Measurements from ENCODE around the gene DLG5.

The DLG5 gene

DNA sequence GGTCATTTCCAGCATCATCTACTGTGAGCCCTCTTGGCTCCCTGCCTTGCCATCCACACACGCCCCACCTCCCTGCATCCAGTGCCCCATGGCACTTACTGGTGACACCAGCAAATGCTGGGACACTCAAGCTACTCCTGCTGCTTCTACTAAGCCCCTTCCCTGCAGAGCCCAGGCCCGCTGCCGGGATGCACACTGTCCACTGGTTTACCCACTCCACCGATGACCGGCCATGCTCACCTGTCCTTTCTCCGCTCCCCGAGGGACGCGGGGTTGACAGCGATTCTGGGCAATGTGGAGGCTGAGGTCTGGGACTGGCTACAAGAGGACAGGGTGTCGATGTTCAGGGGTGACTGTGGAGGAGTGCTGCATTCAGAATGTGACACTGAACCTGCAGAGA is 110.2 kb downstream of the DLG5 start:
- TF ChIP-seq, protein P1, sequence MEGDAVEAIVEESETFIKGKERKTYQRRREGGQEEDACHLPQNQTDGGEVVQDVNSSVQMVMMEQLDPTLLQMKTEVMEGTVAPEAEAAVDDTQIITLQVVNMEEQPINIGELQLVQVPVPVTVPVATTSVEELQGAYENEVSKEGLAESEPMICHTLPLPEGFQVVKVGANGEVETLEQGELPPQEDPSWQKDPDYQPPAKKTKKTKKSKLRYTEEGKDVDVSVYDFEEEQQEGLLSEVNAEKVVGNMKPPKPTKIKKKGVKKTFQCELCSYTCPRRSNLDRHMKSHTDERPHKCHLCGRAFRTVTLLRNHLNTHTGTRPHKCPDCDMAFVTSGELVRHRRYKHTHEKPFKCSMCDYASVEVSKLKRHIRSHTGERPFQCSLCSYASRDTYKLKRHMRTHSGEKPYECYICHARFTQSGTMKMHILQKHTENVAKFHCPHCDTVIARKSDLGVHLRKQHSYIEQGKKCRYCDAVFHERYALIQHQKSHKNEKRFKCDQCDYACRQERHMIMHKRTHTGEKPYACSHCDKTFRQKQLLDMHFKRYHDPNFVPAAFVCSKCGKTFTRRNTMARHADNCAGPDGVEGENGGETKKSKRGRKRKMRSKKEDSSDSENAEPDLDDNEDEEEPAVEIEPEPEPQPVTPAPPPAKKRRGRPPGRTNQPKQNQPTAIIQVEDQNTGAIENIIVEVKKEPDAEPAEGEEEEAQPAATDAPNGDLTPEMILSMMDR (conservative IDR thresholded peaks at IDR 0.05), result no peak

DNA sequence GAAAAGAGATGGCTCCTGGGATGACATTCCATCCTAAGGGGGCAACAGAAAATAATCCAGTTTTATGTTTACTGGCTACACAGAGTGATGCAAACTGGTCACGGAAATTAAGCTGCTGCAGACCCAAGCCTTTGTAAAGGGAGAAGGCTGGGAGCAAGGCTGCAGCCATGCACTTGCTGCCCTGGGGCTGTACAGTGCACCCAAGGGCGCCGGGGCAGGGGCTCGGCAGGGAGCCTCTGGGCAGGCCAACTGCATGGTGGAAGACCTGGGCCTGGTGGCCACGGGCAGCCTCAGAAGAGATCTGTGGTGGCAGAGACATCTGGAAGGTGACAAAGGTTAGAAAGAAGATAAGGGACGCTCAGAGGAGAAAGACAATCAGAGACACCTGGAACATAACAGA is 113.8 kb downstream of the DLG5 start:
- H3K27ac ChIP-seq, result no peak overlapping the region
- TF ChIP-seq, protein P1 (conservative IDR thresholded peaks at IDR 0.05), result no peak

More for the DNA sequence above, 110.2 kb downstream of the DLG5 start:
- no peak overlapping the region for H3K27ac ChIP-seq

DNA sequence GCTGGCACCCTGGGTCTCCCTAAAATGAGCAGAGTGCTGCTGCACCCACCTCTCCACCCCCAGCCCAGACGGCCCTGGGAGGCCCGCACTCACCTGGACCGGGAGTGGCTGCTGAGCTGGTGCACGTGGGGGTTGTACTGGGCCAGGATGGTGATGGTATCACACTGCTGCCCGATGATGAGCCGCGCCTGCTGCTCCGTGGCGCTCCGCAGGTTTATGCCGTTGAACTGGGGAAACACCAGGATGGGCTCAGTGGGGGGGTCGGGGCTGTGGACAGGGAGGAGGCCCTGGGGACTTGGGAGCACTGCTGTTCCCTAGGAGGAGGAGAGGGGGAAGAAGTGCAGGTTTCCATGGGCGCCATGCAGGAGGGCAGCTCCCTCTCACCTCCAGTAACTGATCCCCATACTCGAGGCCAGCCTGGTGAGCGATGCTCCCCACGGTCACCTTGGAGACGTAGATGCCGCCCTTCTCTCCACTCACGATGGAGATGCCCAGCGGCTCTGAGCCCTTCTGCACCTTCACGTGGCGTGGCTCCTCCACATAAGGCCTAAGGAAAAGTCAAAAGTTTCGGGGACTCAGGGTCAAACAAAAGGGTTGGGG is 114.6 kb downstream of the DLG5 start:
- TF ChIP-seq, protein P1 (conservative IDR thresholded peaks at IDR 0.05), result no peak
- H3K27ac ChIP-seq, result no peak overlapping the region

DNA sequence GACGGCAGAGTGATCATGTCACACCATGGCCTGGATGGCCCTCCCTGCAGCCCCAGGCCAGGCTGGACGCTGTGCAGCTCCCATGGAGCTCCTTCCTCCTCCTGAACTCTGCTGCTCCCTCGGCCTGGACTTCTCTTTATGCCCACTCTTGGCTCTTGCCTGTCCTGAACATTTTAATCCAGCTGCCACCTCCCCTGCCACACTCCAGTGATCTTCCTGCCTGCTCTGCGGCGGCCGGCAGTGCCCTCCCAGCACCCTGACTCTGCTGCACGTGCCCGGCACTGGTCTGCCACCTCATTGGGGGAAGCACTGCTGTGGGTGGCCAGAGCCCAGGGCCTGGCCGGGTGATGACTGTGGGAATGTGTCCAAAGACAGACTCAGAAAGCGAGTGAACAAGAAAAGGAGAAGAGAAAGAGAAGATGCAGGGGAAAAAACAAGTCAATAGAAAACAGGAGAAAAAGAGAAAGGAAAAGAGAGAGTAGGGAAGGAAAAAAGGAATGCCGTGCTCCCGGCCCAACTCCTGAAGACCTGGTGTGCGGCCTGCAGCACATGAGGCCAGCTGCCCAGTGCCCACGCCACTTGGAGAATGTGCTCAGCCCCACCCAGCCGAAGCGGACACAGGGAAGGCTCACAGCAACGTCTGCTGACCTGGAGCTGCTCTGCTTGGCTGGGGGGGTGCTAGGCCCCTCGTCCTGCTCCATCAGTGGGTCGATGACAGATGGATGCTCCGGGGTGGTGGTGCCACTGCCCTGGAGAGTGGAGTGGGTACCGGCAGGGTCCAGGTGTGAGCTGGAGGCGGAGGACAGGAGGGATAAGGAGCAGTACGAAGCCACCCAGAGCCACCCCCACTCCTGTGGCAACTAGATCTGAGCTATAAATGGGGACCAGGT is 115.9 kb downstream of the DLG5 start:
- H3K27ac ChIP-seq, result no peak overlapping the region
- TF ChIP-seq, protein P1 (conservative IDR thresholded peaks at IDR 0.05), result no peak

DNA sequence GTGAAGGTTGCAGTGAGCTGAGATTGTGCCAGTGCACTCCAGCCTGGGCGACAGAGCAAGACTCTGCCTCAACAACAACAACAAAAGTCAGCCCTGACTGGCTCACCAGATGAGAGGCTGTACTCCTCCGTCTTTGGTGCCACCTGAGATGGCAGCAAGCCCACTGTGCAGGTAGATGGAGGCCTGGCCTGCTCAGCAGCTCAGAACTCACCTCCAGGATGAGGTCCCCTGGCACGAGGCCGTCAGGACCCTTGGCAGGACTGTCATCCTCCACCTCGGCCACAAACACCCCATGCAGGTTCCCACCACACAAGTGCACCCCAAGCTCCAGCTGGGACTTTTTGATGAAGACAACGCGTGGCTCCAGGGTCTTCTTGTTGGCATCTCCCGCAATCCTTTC is 117.2 kb downstream of the DLG5 start:
- TF ChIP-seq, protein P1 (conservative IDR thresholded peaks at IDR 0.05), result no peak
- H3K27ac ChIP-seq, result no peak overlapping the region

DNA sequence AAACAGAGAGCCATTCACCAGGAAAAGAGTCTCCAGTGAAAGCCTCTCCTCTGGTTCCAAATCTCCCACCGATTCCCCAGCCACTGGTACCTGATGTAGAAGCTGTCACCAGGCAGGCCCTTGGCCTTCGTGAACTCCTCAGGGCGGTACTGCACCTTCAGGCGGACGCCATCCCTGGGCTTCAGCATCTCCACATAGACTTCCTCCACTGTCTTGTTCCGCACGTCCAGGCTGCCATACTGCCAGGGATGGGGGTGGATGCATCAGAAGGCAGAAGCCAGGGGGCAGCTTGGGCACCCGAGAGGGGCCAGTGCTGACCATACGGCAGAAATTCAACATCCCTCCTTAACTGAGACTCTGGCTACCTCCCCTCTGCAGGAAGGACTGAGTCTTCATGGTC is 118.8 kb downstream of the DLG5 start:
- H3K27ac ChIP-seq, result no peak overlapping the region
- TF ChIP-seq, protein P1 (conservative IDR thresholded peaks at IDR 0.05), result no peak

DNA sequence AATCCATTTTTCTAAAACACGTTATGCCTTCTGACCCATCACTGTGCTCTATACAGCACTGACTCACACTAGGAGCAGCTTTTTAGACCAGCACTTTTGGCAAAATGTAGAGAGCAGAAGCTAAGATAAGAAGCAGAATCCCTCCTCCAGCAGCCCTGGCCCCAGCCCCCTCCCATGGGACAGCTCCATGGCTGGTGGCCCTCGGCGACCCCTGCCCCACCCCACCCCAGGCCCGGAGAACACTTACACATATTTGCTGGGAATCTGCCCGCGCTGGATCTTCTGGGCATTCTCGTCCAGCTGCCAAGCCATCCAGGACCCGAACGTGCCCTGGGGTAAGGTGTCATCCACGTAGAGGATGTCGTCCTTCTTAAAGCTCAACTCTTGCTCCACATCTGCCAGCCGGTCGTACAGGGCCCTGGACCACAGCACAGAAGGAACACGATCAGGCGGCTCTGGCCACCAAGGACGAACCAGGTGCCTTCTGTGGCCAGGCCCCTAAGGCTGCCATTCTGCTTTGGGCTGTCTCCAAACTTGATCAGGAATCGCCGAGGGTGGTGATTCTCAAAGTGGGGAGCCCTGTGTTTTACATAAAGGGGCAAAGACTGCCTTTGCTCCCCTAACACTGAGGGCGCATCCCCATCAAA is 119.9 kb downstream of the DLG5 start:
- TF ChIP-seq, protein P1 (conservative IDR thresholded peaks at IDR 0.05), result no peak
- H3K27ac ChIP-seq, result no peak overlapping the region
